Prostate gland (tissue), 2 donors: ENCODE data around the gene ATAT1. TPM values are rescaled to one million over a fixed set of nuclear protein-coding genes. Genes with fewer than 3 reads are reported as not detected.

Source experiments
- DNase-seq: peaks from one replicate; pipeline ENCODE4 v3.0.0-alpha.2; 2019; ENCODE audit warnings: low spot score
- H3K27ac ChIP-seq, 2 donors: fragments of 200-600 bp; sonication (generic); 2 replicates each; pipeline ENCODE4 v1.5.1; 2017 to 2019
- H3K27me3 ChIP-seq: fragments of 200-600 bp; sonication (generic); replicated peaks from 2 replicates; pipeline ENCODE4 v1.5.1; 2019; ENCODE audit not compliant: insufficient read depth
- H3K36me3 ChIP-seq, 2 donors: fragments of 200-600 bp; sonication (generic); 1 replicate in 1 of 2; 2 replicates in 1 of 2; pipeline versions ENCODE4 v1.5.1 to v1.8.1; 2017 to 2019
- H3K4me1 ChIP-seq: fragments of 200-600 bp; sonication (generic); replicated peaks from 2 replicates; pipeline ENCODE4 v1.5.1; 2019
- H3K4me3 ChIP-seq, 2 donors: fragments of 200-600 bp; sonication (generic); 2 replicates each; pipeline ENCODE4 v1.5.1; 2017 to 2019
- H3K9me3 ChIP-seq: fragments of 200-600 bp; sonication (generic); 2 replicates; pipeline ENCODE4 v1.5.1; 2017
- CTCF ChIP-seq, 4 experiments: fragments of 200-600 bp in 2 of 4; fragments of 450-650 bp in 2 of 4; sonication (generic) in 2 of 4; IDR thresholded peaks; 1 replicate in 3 of 4; 2 replicates in 1 of 4; pipeline ENCODE4 v1.5.1; 2016 to 2019; ENCODE audit warnings: antibody characterized with exemption in 4 of 4, mild to moderate bottlenecking in 2 of 4, moderate library complexity in 2 of 4
- POLR2A ChIP-seq: fragments of 450-650 bp; IDR thresholded peaks from one replicate; pipeline ENCODE4 v1.6.1; 2016; ENCODE audit warnings: antibody characterized with exemption, mild to moderate bottlenecking
- POLR2AphosphoS5 ChIP-seq: sonication (generic); formaldehyde crosslinking; IDR thresholded peaks from one replicate; pipeline ENCODE4 v1.6.1; 2017; ENCODE audit warnings: antibody characterized with exemption
- WGBS: methylation state at CpG from one replicate; pipeline ENCODE4 v1.1.5; 2018; 5-methylcytosine and 5-hydroxymethylcytosine counted together
- intact Hi-C: fragments of 100-400 bp; cut with DNase I; formaldehyde crosslinking; loops from one replicate; pipeline ENCODE4 v1.14.2; 2022
- total RNA-seq, 2 donors: library from RNA; depleted of rRNA; stranded (reverse); fragments of >200 nt; gene quantifications; one replicate each; pipeline ENCODE4 v1.1.0, GENCODE V29; 2016

ATAT1 gene
- total RNA-seq, 2 donors from 2014 or later, result 8.7 to 11.0 TPM

DNA sequence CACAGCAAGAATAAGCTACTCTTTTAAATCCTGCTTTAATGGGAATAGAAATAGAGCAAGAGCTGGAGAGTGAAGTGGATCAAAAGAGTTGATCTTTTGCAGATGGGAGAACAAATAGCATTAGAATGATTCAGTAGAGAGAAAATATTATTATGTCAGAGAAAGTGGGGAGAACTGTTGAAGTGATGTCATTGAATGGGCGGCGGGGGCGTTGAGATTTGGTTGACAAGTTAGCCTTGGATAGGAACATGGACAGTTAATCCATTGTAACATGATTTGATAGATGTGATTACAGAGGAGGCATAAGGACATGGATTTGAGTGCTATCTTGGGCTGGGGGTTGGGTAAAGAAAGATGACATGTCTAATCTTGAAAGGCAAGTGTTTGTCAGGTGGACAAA lies 9.2 kb downstream of the ATAT1 start:
- TF ChIP-seq POLR2A, result no peak
- no peak for TF ChIP-seq POLR2AphosphoS5
- TF ChIP-seq CTCF (IDR thresholded peaks at IDR 0.05), result no peak

GRCh38 chr6:30640481-30640880 lies 13.8 kb downstream of the ATAT1 start:
- intact Hi-C loops, result no loop called here
- TF ChIP-seq POLR2AphosphoS5 (no peak), POLR2A (no peak), CTCF (IDR thresholded peaks at IDR 0.05) (no peak)
- H3K27me3 ChIP-seq, result no peaks in the 10 kb centered on the region
- no peaks in the 10 kb centered on the region for H3K4me1 ChIP-seq
- H3K9me3 ChIP-seq, result no peaks in the 10 kb centered on the region
- no peak overlapping the region for H3K27ac ChIP-seq
- no peak for DNase-seq
- no peak overlapping the region for H3K4me3 ChIP-seq
- H3K36me3 ChIP-seq, result no peaks in the 10 kb centered on the region
- 71% methylated on average over 10 of the region's 10 CpGs for WGBS

More for the DNA sequence above, 9.2 kb downstream of the ATAT1 start:
- Histone ChIP-seq H3K4me1 (no peaks in the 10 kb centered on the region), H3K27me3 (no peaks in the 10 kb centered on the region), H3K36me3 (no peaks in the 10 kb centered on the region), H3K9me3 (no peaks in the 10 kb centered on the region), H3K27ac (no peak overlapping the region), H3K4me3 (no peak overlapping the region)
- no peak for DNase-seq
- intact Hi-C loops, result no loop called here
- 97% methylated on average over 3 of the region's 3 CpGs for WGBS

DNA sequence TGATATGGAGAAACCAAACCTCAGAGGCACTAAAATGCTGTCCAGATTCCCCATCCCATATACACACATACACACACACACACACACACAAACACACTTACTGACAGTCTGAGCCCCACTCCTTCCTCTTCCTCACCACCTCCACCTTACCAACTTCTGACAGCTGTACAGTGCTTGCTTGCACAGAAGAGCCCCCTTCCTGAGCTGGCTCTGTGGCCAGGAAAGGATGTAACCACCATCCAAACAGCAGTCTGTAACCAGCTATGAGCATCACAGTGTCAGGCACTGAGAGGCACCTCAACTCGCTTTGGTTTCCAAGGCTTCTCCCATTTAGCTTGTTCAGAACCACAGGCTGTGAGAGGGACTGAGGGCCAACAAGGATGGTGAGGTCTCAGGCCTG lies 14.4 kb downstream of the ATAT1 start:
- no peak for DNase-seq
- no peak overlapping the region for H3K27ac ChIP-seq
- H3K9me3 ChIP-seq, result no peaks in the 10 kb centered on the region
- intact Hi-C loops, result no loop called here
- TF ChIP-seq POLR2AphosphoS5 (no peak), CTCF (IDR thresholded peaks at IDR 0.05) (no peak), POLR2A (no peak)
- H3K36me3 ChIP-seq, result no peaks in the 10 kb centered on the region
- WGBS, result 84% methylated on average over 1 of the region's 1 CpG
- no peak overlapping the region for H3K4me3 ChIP-seq
- H3K4me1 ChIP-seq, result no peaks in the 10 kb centered on the region
- H3K27me3 ChIP-seq, result no peaks in the 10 kb centered on the region

- H3K4me3 ChIP-seq, result no peak overlapping the region
- no peak for DNase-seq
- TF ChIP-seq POLR2A, result no peak
- no peak for TF ChIP-seq CTCF (IDR thresholded peaks at IDR 0.05)
- TF ChIP-seq POLR2AphosphoS5, result no peak
- whole genome bisulfite sequencing, result 100% methylated on average over 2 of the region's 2 CpGs
- no peaks in the 10 kb centered on the region for H3K36me3 ChIP-seq
- H3K27me3 ChIP-seq, result no peaks in the 10 kb centered on the region
- no peaks in the 10 kb centered on the region for H3K9me3 ChIP-seq
- intact Hi-C loops, result no loop called here
- no peaks in the 10 kb centered on the region for H3K4me1 ChIP-seq
- H3K27ac ChIP-seq, result no peak overlapping the region
These were observed 17.0 kb downstream of the ATAT1 start for GRCh38 chr6:30643656-30644055.

- no peak for TF ChIP-seq CTCF (IDR thresholded peaks at IDR 0.05)
- TF ChIP-seq POLR2A, result no peak
- TF ChIP-seq POLR2AphosphoS5, result no peak
- no peaks in the 10 kb centered on the region for H3K27me3 ChIP-seq
- no peaks in the 10 kb centered on the region for H3K4me1 ChIP-seq
- H3K36me3 ChIP-seq, result no peaks in the 10 kb centered on the region
- H3K27ac ChIP-seq, result no peak overlapping the region
- H3K4me3 ChIP-seq, result no peak overlapping the region
- H3K9me3 ChIP-seq, result no peaks in the 10 kb centered on the region
- DNase-seq, result no peak
- intact Hi-C loops, result no loop called here
- 73% methylated on average over 5 of the region's 5 CpGs for WGBS
These were observed 18.1 kb downstream of the ATAT1 start for GRCh38 chr6:30644769-30645168.
